NCI-H526 (cell line): ENCODE results near the gene SPANXA1.
"Not testable (repeated sequence)": the region's sequence is repeated elsewhere in the genome, so short reads cannot be mapped to it uniquely, and the experiment has no call there.

Source experiments
- DNase-seq, 2 experiments: peaks; one replicate each; lab custom pipeline; 2025; lab: John Stamatoyannopoulos, UW

The SPANXA1 gene

GRCh38 chrX:141584638-141585037, at the start of gene SPANXA1:
TSS of gene SPANXA1 (minus strand) at chrX:141584738. CDS start at chrX:141584678, 60 bp downstream.
- DNase-seq = not testable (repeated sequence)

- DNase-seq = no peak
Measured at GRCh38 chrX:141632124-141632523, 47.6 kb upstream of the SPANXA1 start.

GRCh38 chrX:141619336-141619735, 34.8 kb upstream of the SPANXA1 start:
- no peak for DNase-seq

GRCh38 chrX:141609111-141609510, 24.6 kb upstream of the SPANXA1 start:
- no peak for DNase-seq

- DNase-seq = not testable (repeated sequence)
Measured at GRCh38 chrX:141589408-141589807, 4.9 kb upstream of the SPANXA1 start, which contains the start of gene SPANXA2. TSS of gene SPANXA2 (plus strand) at chrX:141589708. CDS start at chrX:141589768, 60 bp downstream.

GRCh38 chrX:141542551-141542950, 42.0 kb downstream of the SPANXA1 start:
- DNase-seq = not testable (repeated sequence)
